Inferior parietal cortex (tissue), 1 donor: ENCODE measurements around the gene LCN1.

Experiments
- DNase-seq: peaks from one replicate; pipeline ENCODE4 v3.0.0-alpha.2; 2016; ENCODE audit errors: extremely low spot score

The LCN1 gene

GRCh38 chr9:135520916-135521607, at the start of gene LCN1:
LCN1 (plus strand) TSS chr9:135521440; CDS start chr9:135521498, 58 bp downstream.
- DNase-seq: no peak

GRCh38 chr9:135471791-135472640, 49.2 kb upstream of the LCN1 start:
- DNase-seq: no peak

- no peak for DNase-seq
These were observed 47.2 kb upstream of the LCN1 start for GRCh38 chr9:135473972-135474543.

- DNase-seq: peak; percentile 55
These were observed 46.3 kb upstream of the LCN1 start for GRCh38 chr9:135474915-135475314.

- no peak for DNase-seq
These were observed 44.5 kb upstream of the LCN1 start for GRCh38 chr9:135476561-135477355.

GRCh38 chr9:135478191-135478590, 43.0 kb upstream of the LCN1 start:
- no peak for DNase-seq

GRCh38 chr9:135478829-135479468, 42.3 kb upstream of the LCN1 start:
- peak; percentile 35 for DNase-seq

- no peak for DNase-seq
These were observed 41.7 kb upstream of the LCN1 start, which contains the start of gene PPP1R26 for GRCh38 chr9:135479469-135480052. PPP1R26 (plus strand) TSS chr9:135479782; CDS start chr9:135484511, 4,729 bp downstream.

GRCh38 chr9:135480071-135480939, 40.9 kb upstream of the LCN1 start:
- no peak for DNase-seq

GRCh38 chr9:135480940-135481310, 40.3 kb upstream of the LCN1 start:
- no peak for DNase-seq

GRCh38 chr9:135482015-135482754, 39.1 kb upstream of the LCN1 start:
- no peak for DNase-seq

- no peak for DNase-seq
These were observed 36.6 kb upstream of the LCN1 start for GRCh38 chr9:135484460-135485277.

GRCh38 chr9:135485385-135485784, 35.9 kb upstream of the LCN1 start:
- no peak for DNase-seq

GRCh38 chr9:135485832-135486231, 35.4 kb upstream of the LCN1 start:
- DNase-seq: no peak

GRCh38 chr9:135486267-135487065, 34.8 kb upstream of the LCN1 start:
- DNase-seq: no peak

GRCh38 chr9:135487281-135488012, 33.8 kb upstream of the LCN1 start:
- DNase-seq: no peak

- no peak for DNase-seq
These were observed 33.3 kb upstream of the LCN1 start for GRCh38 chr9:135488013-135488330.
